GM18868 (cell line): ENCODE results near the gene VPS13D.

ENCODE experiments used
- ATAC-seq: cut with Tn5 transposase; IDR thresholded peaks from one replicate; pipeline ENCODE4 v1.9.1; 2021; ENCODE audit warnings: mild to moderate bottlenecking, moderate library complexity; ENCODE audit not compliant: unreplicated experiment

Gene VPS13D

DNA sequence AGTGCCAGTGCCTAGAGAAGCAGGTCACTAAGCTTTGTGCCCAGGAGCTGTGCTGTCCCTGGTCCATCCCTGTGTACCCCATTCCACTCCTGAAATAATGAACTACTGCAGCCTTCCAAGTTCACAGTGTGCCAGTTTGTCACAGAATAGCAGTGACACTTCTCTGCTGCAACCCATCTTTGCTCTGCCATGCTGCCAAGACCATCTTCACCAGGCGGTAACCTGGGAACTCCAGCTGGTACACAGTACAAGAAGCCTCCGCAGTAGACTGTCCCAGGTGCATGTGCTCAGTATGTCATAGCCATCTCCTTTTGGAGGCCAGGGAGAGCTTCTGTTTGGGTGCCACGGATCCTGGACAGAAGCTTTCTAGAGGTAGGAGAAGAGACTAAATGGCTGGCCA lies 250.2 kb downstream of the VPS13D start:
- ATAC-seq: no peak

DNA sequence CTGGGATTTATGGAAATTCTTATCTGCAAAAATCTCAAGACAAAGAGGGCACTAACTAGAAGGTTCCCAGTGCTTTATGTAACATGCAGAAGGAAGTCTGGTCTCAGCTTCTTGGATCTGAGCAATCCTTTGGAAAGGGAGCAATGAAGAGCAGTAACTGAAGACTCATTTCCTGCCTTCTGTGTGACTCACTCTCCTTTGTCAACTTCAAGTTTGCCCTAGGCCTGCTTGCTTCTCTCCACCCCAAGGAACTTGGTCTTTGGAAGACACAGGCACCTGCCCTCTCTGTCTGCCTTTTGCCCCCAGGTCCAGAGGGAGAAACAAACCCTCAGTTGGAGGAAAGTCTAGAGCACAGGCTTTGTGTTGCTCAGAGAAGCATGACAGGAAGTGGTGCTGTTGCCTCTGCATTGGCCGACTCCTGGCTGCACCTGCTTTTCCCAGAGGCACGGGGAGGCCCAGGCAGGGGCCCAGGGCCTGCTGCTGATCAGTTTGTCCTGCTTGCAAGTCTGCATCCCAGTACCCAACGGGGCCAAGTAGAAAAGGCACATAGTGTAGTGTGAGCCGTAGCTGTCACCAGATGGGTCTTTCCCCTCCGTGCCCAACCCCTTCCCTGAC lies 251.0 kb downstream of the VPS13D start:
- ATAC-seq: no peak

DNA sequence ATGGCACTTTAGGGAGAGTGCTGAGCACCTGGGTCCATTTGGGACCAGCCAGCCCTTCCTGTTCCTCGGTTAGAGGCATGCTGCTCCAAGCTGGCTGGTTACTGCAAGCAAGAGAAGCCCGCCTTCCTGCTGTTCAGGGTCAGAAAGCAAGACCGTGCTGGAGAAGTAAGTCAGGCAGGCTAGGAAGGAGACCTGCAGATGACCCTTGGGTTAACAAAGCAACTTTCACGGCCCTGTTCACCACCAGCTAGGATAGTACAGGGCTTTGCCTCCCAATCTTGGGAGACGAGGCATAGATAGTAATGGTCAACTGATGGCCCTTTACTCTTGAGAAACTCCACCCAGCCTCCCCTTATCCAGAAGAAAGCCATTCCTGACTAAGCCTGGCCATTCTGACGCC lies 252.1 kb downstream of the VPS13D start:
- ATAC-seq: no peak

DNA sequence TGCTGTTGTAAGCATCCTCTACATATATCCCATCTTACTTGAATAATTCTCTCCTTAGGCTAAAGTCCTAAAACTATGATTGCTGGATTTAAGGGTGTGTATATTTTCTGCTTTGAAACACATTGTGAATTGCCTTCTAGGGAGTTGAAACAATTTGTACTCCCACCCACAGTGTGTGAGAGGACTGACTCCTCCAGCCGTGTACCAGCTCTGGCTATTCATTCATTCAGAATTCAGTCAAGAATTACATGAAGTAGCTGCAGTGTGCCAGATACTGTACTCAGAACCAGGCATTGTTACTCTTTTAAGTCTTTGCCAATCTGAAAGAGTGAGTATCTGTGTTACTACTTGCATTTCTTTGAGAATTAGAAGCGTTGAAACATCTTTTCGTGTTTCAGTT lies 253.2 kb downstream of the VPS13D start:
- ATAC-seq: no peak

DNA sequence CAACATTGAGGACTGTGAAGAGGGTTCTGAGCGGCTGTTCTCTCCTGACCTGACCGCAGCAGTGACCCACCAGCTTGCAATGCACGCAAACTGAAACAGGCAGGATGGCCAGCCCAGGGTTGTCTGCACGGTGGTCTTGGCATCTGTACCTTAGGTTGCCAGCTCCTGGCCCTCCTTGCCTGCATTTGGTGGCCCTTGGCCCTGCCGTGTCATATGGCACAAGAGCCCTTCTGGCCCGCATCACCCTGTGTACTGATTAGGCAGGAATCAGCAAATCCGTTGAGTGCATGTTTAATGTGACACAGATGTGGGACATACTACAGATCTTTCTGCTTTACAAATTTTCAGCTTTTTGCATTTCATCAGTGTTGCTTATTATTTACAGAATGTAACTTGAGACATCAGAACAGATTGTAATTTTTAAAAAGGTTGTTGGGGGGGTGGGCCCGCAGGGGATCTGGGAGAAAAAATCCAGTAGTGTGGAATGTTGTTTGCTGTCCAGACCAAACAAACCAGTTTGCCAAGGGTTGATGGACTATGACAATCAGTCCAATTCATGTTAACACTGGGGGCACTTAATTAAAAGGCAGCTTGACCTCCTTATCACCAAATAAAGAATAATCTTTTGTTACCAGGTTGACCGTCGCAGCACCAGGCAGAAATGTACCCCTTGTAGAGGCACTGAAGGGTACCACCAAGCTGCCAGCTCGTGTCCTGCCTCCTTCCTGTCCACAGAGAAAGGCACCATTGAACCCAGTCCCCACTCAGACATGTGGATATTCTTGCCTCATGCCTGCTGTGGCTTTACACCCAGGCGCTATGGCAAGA lies 255.6 kb downstream of the VPS13D start:
- no peak for ATAC-seq

DNA sequence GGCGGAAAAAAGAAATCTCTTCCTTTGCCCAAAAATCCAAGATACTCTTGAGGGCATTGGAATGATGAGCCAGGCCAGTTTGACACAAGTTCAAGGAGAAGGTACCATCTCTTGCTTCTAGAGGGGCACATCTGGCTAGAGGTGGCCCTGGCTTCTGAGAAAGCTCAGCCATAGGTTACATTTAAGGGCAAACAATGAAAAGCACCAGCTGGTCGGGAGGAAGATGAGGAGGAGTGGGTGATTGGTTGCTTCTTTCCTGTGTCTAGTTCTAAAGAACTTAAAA lies 256.2 kb downstream of the VPS13D start:
- no peak for ATAC-seq

DNA sequence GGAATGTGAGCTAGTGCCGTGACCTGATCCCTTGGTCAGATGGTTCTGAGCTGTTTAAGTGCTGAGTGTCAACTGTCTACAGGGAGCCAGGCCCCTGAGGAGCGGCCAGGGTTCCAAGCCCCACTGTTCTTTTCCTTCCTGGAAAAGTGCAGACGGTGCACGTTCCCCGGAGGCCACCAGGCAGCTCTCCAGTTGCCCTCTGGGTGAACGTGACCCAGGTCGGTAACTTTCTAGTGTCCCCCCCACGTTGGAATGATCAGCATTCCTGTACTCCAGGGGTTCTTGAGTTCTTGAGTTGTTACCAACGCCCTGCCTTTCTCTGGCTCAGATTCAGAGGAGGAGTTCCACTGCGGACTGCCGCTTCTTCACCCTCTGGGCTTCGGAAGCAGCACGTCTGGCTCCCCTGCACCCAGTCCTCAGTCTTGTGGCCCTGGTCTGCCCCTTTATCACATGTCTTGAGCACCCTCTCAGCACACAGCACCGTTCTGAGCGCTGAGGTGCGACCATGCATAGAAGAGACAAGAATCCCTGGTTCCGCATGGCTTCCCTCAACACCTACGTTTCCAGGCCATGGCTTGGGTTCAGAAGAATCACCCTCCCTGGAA lies 256.7 kb downstream of the VPS13D start:
- no peak for ATAC-seq

DNA sequence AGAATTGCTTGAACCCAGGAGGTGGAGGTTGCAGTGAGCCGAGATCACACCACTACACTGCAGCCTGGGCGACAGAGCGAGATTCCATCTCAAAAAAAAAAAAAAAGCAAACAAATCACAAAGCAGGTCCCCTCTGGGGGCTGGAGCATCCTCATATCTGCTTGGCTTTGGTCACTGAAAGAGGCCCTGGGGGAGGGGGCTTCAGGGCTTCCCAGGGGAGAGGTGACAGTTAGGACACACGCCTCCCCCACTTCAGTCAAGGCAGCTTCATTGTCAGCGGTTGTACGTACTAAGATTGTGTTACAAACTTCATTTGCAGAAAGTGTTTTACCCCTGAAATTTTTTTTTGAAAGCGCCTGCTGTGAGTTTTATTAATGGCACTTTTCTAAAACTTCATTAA lies 257.7 kb downstream of the VPS13D start:
- no peak for ATAC-seq

DNA sequence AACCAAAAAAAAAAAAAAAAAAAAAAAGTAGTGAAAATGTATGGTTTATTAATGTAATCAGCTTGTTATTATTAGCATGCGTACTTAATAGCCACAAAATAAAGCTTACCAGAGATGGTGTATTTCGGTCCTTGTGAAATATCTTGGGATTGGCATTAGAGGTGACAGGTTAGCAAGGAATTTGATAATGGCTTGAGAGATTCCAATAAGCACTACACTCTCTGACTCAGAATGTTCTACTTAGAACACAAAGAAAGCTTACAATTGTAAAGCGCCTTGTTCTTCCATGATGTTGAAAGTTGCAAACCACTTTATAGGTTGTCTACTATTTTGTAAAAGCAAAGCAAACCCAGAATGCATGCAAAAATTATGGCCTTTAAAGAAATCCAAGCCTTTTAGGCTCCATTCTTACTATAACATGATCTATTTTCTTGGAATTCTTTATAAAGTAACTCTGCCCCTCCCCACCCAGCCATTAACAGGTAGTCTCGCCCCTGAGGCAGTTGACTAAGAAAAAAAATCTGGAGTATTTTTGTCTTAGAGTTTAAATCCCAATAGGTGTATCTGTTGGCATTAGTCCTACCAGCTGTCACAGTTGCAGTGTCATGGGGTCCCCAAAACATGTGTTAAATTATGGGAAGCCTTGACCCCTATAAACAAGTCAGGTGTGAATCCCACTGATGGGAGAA lies 259.0 kb downstream of the VPS13D start:
- no peak for ATAC-seq

DNA sequence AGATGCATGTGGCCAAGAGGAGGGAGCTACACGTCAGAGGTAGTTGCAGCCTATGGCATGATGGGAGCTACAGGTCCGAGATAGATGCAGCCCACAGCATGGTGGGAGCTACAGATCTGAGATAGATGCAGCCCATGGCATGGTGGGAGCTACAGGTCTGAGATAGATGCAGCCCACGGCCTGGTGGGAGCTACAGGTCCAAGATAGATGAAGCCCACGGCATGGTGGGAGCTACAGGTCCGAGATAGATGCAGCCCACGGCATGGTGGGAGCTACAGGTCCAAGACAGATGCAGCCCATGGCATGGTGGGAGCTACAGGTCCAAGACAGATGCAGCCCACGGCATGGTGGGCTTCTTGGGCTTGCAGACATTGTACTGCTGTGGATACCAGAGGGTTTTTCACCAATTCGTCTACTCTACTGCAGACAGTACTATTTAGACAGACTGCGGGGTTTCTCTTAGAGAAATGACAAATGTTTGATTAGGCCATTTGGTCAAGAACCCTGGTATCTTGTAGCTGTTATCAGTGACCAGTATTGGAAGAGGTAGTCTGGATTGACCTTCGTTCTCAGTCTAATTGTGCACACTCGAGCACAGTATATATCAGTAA lies 260.8 kb downstream of the VPS13D start:
- no peak for ATAC-seq

DNA sequence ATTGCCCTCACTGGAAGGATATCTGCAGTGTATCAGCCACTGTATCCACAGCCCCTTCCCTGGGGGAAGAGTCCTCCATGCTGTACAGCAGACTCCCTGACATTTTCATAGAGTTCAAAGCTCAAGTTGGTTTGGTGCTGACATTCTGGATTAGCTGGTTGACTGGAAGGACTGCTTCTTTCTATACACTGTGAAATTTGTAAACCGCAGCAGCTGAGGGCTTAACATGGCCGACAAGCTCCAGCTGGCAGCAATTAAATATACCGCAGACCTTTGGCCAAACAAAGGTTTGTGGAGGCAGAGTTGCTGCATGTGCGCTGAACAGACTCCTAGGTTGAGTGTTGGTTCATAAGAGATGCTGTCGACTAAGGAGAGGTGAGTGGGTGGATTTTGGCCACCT lies 261.8 kb downstream of the VPS13D start:
- no peak for ATAC-seq

DNA sequence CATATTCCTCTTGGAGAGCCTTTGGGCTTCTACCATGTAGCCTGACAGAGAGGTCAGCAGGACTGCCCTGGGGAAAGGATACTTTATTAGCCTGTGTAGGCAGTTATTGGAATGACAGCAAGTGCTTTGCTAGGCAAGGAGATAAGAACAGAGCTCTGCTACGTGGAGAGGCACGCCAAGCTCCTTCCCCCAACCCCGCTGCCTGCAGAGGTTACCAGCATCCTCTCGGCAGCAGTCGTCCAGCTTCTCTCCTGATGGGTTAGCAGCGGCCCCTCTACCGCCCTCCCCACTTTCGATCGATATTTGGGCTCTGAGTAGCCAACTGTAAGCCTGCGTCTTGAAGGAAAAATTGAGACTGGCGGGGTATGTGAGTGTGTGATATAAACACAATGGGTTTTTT lies 265.9 kb downstream of the VPS13D start:
- no peak for ATAC-seq

DNA sequence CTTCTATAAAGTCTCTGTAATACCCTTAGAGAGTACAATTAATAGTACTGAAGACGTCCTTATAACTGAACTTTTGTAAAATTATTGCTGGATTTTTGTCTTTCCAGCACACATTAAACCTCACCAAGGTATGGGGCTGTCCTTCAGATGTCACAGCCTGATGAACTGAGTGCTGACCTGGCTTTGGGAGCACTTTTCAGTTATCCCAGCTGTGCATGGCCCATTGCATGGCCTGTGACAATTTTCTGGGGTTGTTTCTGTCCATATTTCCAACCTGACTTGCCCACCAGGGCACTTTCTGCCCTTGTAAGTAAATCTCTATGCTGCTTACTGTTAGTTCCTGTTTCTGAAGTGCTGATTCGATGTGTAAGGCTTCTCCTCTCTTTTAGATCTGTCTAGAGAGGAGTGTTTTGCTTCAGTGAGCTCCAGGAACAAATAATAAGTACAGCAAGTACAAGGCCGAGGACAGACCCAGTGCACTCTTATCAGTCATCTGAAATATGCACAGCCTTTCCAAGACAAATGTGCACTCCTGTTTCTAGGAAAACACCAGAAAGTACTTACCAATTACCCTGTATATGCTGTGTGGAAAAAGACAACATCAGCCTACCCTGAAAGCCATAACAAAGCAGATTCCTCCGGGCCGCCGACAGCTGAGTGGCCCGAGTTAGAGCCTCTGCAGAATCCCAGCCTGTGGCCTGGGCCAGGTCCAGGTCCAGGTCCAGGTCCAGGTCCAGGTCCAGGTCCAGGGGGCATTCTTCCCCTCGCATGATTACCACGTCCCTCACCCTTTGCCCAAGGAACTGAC lies 266.5 kb downstream of the VPS13D start:
- ATAC-seq: no peak

DNA sequence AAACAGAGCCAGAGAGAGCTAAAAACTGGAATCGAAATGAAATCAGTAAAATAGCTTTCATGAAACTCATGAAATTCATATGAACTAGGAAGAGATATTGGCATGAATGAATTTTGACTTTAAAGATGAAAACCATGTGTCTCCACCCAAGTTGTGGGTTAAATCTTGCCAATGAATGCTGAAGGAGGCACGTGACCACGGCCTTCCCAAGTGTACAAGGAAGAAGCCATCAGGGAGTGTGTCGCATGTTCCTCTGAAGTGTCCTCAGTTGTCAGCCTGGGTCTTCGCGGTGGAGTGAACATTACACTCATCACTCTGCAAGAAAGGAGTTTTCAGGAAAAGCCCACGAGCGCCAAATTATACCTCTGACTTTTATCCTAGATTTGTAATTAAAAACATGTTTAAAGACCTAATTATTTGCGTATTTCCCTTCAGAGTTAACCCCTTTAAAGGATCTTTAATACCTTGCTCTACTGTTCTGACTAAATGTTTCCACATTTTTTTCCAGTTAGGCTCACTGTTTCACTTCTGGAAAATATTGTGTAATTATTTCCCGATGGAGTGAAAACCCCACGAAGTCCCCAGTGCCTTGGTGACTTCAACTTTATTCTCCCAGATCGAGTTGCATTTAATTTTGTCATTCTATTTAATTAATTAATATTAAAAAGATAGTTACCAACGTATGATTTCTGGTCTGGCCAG lies 269.9 kb downstream of the VPS13D start:
- no peak for ATAC-seq

DNA sequence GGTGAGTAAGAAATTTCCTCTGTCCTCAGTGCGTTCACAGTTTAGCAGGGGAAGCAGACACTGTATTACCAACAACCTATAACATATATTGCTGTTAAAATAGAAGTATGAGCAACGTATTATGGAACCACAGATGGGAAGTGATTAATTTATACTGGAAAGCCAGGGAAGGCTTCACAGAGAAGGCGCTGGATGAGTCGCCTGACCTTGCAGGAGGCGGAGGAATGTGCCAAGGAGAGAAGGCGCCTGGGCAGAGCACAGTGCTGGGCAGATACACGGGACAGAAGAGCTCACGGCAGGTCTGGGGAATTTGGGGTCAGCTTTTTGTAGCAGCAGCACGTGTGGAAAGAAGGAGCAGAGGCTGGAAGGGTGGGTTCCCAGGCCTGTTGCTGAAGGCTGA lies 271.8 kb downstream of the VPS13D start:
- ATAC-seq: no peak

DNA sequence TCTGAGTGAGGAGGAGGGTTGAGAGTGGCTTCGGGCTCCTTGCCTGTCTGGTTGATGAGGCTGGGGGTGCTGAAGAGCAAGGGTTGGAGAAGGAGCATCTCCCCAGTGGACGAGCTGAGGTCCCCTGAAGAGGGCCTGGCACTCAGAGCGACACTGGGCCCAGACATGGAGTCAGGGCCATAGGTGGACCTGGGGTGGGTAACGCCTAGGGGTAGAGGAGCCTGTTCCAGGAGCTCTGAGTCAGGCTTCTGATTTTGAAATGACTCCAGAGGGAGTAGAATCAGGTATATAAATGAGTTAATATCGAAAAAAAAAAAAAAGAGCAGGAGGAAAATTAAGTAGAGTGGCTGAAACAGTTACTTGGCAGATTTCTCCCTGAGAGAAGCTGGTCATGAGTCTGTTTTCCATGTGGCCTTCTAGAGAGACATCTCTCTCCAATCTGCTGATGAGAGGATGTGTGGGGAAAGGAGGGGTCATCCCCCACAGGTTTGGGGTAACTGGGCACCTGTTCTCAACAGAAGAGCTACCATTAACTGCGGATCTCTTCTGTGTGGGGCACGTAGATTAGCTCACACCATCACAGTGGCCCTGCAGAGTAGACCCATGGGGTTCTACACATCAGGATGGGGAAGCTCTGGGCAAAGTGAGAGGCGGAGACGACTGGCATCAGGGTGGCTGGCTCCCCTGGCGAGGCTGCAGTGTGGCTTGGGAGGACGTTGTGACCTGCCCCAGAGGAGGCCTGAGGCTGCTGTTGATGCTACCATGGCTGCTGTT lies 272.7 kb downstream of the VPS13D start:
- ATAC-seq: no peak

DNA sequence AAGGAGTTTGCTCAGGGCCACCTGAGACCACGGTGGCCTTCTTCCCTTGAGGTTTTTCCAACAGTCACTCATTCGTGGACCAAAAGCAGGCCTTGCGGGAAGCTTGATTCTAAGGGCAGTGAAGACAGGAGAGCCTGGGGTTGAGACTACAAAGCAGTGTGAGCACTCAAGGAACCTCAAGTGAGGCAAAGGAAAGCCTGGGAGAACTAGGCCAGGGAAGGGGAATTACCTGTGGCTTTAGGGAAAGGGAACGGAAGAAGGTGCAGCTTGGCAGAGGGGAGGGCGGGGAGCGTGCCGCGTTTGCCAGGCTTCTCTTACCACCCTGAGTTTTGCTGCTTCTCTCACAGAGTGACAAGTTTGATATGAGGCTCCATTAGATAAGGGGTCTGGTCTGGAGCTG lies 273.9 kb downstream of the VPS13D start:
- no peak for ATAC-seq

DNA sequence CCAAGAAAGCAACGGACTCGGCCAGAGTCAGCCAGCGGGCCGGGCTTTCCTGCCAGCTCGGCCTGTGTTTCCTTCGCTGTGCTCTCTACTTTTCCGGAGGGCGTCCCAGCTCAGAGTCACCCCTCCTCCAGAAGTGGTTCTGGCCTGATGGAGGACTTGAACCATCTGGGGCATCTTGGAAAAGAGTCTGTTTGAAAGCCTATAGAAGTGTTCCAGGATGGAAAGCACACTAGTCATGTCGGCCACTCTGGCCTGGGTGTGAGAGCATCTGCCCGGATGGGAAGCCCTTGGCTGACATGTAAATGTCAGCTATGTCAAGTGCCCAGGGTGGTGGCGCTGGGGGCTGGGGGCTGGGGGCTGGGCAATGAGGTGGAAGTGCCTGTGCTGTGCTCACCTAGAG lies 274.8 kb downstream of the VPS13D start:
- no peak for ATAC-seq

DNA sequence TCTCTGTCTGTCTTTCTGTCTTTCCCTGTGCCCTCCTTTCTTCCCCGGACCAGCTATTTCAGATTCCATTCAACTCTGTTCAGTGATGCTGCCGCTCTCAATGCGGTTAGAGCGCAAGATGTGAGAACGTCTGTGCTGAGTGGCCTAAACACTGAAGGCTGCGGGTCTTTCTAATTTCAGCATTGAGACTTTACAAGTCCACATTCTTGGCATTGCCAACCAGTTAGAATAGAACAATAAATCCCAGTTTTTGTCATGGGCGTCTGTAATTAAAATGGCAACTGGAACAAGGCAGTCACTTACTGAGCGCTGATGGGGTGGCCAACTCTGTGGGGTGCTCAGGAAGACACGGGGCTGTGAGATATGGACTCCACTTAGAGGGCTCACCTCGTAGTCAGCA lies 275.4 kb downstream of the VPS13D start:
- ATAC-seq: no peak
